Measurements from ENCODE around the gene ALPG.
"Not testable (repeated sequence)": the region's sequence is repeated elsewhere in the genome, so short reads cannot be mapped to it uniquely, and the experiment has no call there.

Gene ALPG

GRCh38 chr2:232442431-232442830 is 35.8 kb downstream of the ALPG start:
- DNase-seq, result not testable (repeated sequence)

GRCh38 chr2:232443047-232443446 is 36.4 kb downstream of the ALPG start:
- not testable (repeated sequence) for DNase-seq

GRCh38 chr2:232443669-232444408 is 37.2 kb downstream of the ALPG start:
- not testable (repeated sequence) for DNase-seq

- peak; percentile 41 for DNase-seq
These were observed 37.9 kb downstream of the ALPG start for GRCh38 chr2:232444409-232445148.

- not testable (repeated sequence) for DNase-seq
These were observed 38.7 kb downstream of the ALPG start for GRCh38 chr2:232445149-232445885.

GRCh38 chr2:232446266-232446777 is 39.7 kb downstream of the ALPG start:
- DNase-seq, result not testable (repeated sequence)

- DNase-seq, result no peak
These were observed 40.5 kb downstream of the ALPG start for GRCh38 chr2:232447091-232447620.

- DNase-seq, result no peak
These were observed 41.1 kb downstream of the ALPG start for GRCh38 chr2:232447638-232448303.

GRCh38 chr2:232448304-232448690 is 41.7 kb downstream of the ALPG start:
- no peak for DNase-seq

- DNase-seq, result no peak
These were observed 43.3 kb downstream of the ALPG start for GRCh38 chr2:232449964-232450363.

- DNase-seq, result not testable (repeated sequence)
These were observed 45.0 kb downstream of the ALPG start for GRCh38 chr2:232451645-232452044.

- no peak for DNase-seq
These were observed 48.0 kb downstream of the ALPG start for GRCh38 chr2:232454630-232455029.

GRCh38 chr2:232455426-232456255 is 49.0 kb downstream of the ALPG start, which contains the start of gene ALPI:
TSS of gene ALPI (plus strand) at chr2:232456153. CDS start at chr2:232456200, 47 bp downstream.
- DNase-seq, result no peak

GRCh38 chr2:232456296-232457120 is 49.9 kb downstream of the ALPG start:
- no peak for DNase-seq

GRCh38 chr2:232457121-232458011 is 50.7 kb downstream of the ALPG start:
- no peak for DNase-seq

- no peak for DNase-seq
These were observed 51.5 kb downstream of the ALPG start for GRCh38 chr2:232458051-232458660.

- DNase-seq, result no peak
These were observed 52.2 kb downstream of the ALPG start for GRCh38 chr2:232458661-232459418.

- no peak for DNase-seq
These were observed 52.9 kb downstream of the ALPG start for GRCh38 chr2:232459419-232460035.

Measured in CD4-positive, alpha-beta T cell treated with Interleukin-15 for 1 hour (primary cell).